Right lobe of liver (tissue), 4 donors: ENCODE measurements around the gene SPAG17.

Experiments used
- POLR2A ChIP-seq: fragments of 450-650 bp; IDR thresholded peaks from one replicate; pipeline ENCODE4 v1.6.1; 2017; ENCODE audit warnings: antibody characterized with exemption, mild to moderate bottlenecking
- TF ChIP-seq, protein P1 (sequence below), 4 donors: fragments of 200-600 bp in 3 of 4; fragments of 450-650 bp in 1 of 4; IDR thresholded peaks; one replicate each; pipeline versions ENCODE4 v1.5.1 to v1.8.0; 2016 to 2022; ENCODE audit warnings: antibody characterized with exemption in 4 of 4, mild to moderate bottlenecking in 2 of 4
- donor health status: DM: no; HTN: no; CAD: no.
- donor health status: DM: no; HTN: no; CAD: no.
- donor health status: DM: no; HTN: yes; CAD: no.

DNA sequence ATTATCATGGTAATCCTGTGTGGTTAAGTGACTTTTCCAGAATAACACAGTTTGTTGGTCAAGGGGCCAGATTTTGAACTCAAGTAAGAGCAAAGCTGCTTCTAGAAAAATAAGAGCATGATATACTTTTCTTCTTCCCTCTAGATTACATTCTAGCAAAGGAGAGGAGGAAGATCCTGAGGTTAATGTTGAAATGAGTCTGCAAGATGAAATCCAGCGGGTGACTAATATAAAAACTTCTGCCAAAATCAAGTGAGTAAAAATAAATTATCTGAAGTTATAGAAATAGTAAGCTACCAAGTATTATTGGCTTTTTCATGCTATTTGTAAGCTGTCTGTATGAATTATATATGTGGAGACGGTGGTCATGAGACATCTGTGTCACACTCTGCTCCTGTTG is 242.7 kb downstream of the SPAG17 start:
- TF ChIP-seq, protein P1, sequence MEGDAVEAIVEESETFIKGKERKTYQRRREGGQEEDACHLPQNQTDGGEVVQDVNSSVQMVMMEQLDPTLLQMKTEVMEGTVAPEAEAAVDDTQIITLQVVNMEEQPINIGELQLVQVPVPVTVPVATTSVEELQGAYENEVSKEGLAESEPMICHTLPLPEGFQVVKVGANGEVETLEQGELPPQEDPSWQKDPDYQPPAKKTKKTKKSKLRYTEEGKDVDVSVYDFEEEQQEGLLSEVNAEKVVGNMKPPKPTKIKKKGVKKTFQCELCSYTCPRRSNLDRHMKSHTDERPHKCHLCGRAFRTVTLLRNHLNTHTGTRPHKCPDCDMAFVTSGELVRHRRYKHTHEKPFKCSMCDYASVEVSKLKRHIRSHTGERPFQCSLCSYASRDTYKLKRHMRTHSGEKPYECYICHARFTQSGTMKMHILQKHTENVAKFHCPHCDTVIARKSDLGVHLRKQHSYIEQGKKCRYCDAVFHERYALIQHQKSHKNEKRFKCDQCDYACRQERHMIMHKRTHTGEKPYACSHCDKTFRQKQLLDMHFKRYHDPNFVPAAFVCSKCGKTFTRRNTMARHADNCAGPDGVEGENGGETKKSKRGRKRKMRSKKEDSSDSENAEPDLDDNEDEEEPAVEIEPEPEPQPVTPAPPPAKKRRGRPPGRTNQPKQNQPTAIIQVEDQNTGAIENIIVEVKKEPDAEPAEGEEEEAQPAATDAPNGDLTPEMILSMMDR (IDR thresholded peaks at IDR 0.05) = no peak
- no peak for TF ChIP-seq POLR2A
